HUES48 (cell line): Measurements from ENCODE around the gene KLHL24.
"Not testable (repeated sequence)": the region's sequence is repeated elsewhere in the genome, so short reads cannot be mapped to it uniquely, and the experiment has no call there.

Source experiments
- H3K27ac ChIP-seq: one replicate; pipeline ENCODE4 v1.7.0; 2013; ENCODE audit warnings: low read depth, low read length, inconsistent platforms
- H3K27me3 ChIP-seq: 2 replicates; pipeline ENCODE4 v1.6.1; 2013; ENCODE audit warnings: mild to moderate bottlenecking, low read length; ENCODE audit not compliant: control insufficient read depth, insufficient read depth
- H3K36me3 ChIP-seq: 2 replicates; pipeline ENCODE4 v1.6.1; 2013; ENCODE audit warnings: low read length; ENCODE audit not compliant: control insufficient read depth, insufficient read depth
- H3K4me1 ChIP-seq: 2 replicates; pipeline ENCODE4 v1.6.1; 2013; ENCODE audit warnings: mild to moderate bottlenecking, low read length; ENCODE audit not compliant: control insufficient read depth, insufficient read depth
- H3K4me3 ChIP-seq: 2 replicates; pipeline ENCODE4 v1.5.1; 2013; ENCODE audit warnings: mild to moderate bottlenecking, low read depth, low read length
- H3K9ac ChIP-seq: 2 replicates; pipeline ENCODE4 v1.6.1; 2013; ENCODE audit warnings: mild to moderate bottlenecking, low read depth, low read length, moderate library complexity
- H3K9me3 ChIP-seq: 2 replicates; pipeline ENCODE4 v1.6.1; 2013; ENCODE audit warnings: low read length; ENCODE audit not compliant: control insufficient read depth, insufficient read depth

Gene KLHL24

GRCh38 chr3:183618542-183618941 lies 16.9 kb upstream of the KLHL24 start:
- Histone ChIP-seq H3K36me3 (no peaks in the 10 kb centered on the region), H3K4me1 (peaks cover 21% of the 10 kb centered on the region), H3K4me3 (no peak overlapping the region), H3K27ac (no peak overlapping the region), H3K9me3 (no peaks in the 10 kb centered on the region), H3K9ac (no peak overlapping the region), H3K27me3 (peaks cover 17% of the 10 kb centered on the region)

DNA sequence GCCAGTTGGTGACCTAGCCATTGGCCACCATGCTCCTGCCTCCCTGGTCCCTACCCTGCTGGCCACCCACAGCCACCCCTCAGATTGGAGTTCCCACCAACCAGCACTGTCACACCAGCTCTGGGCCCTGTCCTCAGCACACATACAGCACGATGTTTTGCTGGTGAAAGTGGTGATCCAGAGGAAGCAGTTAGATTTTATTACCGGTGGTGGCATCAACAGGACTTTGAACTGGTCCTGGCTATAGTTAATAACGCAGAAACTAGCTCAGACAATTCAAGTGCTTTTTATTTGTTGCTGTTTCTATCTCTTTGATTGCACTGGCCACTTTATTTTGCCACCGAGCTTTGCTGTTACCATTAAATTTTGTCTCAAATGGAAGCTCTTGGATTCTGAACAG lies 16.4 kb upstream of the KLHL24 start:
- H3K36me3 ChIP-seq = no peaks in the 10 kb centered on the region
- H3K27ac ChIP-seq = no peak overlapping the region
- peaks cover 21% of the 10 kb centered on the region for H3K4me1 ChIP-seq
- no peaks in the 10 kb centered on the region for H3K9me3 ChIP-seq
- peaks cover 17% of the 10 kb centered on the region for H3K27me3 ChIP-seq
- no peak overlapping the region for H3K4me3 ChIP-seq
- no peak overlapping the region for H3K9ac ChIP-seq

DNA sequence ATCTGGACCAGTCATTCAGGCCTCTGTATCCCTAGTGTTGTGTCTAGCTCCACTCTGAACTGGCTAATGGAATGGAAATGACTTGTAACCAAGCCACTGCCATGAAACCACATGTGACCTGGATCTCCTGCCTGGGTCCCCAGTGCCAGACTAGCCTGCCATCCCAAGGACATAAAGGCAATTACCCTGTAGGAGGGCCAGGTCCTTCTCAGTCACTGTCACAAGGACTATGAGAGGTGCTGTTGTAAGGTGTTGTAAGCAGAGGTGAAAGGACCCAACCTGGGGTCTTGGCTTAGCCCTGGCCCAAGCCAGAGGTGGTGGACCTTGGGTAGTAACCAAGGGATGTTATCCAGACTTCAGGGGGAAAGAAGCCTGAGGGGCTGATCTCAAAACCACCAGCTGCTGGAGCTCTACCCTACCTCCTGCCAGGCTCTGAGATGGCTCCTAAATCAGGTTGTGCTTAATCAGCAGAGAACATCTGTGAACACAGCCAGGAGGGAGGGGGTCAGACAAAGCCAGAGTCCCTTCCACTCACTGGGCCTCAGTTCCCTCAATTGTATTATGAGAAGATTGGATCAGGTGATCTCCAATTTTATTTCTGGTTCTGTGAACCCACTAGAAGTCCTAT lies 15.7 kb upstream of the KLHL24 start:
- no peak overlapping the region for H3K9ac ChIP-seq
- H3K27me3 ChIP-seq = peaks cover 17% of the 10 kb centered on the region

DNA sequence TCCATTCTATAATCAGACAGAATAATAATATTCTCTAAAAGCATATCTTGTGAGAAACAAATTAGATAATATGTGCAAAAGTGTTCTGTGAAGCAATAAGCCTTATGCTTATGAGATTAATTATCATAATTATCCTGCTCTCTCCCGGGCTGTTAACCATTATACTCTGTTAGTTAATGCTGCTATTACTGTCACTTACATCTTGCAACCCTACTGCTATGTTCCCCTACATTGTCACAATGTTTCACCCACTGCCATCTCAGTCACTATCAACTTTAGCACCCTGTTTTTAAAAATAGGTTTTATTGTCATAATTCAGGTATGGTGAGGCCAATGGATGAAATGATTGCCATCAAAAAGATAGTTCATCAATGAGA lies 15.2 kb upstream of the KLHL24 start:
- Histone ChIP-seq H3K9me3 (no peaks in the 10 kb centered on the region), H3K27ac (no peak overlapping the region), H3K36me3 (no peaks in the 10 kb centered on the region), H3K4me3 (no peak overlapping the region), H3K4me1 (peaks cover 21% of the 10 kb centered on the region), H3K27me3 (peaks cover 17% of the 10 kb centered on the region), H3K9ac (no peak overlapping the region)

More for the DNA sequence above, 15.7 kb upstream of the KLHL24 start:
- peaks cover 21% of the 10 kb centered on the region for H3K4me1 ChIP-seq
- H3K9me3 ChIP-seq = no peaks in the 10 kb centered on the region
- H3K27ac ChIP-seq = no peak overlapping the region
- no peak overlapping the region for H3K4me3 ChIP-seq
- no peaks in the 10 kb centered on the region for H3K36me3 ChIP-seq

- H3K27me3 ChIP-seq, H3K27ac ChIP-seq, H3K4me1 ChIP-seq, H3K9ac ChIP-seq, H3K9me3 ChIP-seq, H3K4me3 ChIP-seq, H3K36me3 ChIP-seq: not testable (repeated sequence)
Observed at GRCh38 chr3:183622473-183622872, 12.9 kb upstream of the KLHL24 start.

- no peaks in the 10 kb centered on the region for H3K36me3 ChIP-seq
- H3K27ac ChIP-seq = no peak overlapping the region
- no peak overlapping the region for H3K4me3 ChIP-seq
- H3K4me1 ChIP-seq = no peaks in the 10 kb centered on the region
- no peaks in the 10 kb centered on the region for H3K9me3 ChIP-seq
- no peaks in the 10 kb centered on the region for H3K27me3 ChIP-seq
- H3K9ac ChIP-seq = no peak overlapping the region
Observed at GRCh38 chr3:183626877-183627594, 8.4 kb upstream of the KLHL24 start.

GRCh38 chr3:183629546-183630301 lies 5.7 kb upstream of the KLHL24 start:
- no peaks in the 10 kb centered on the region for H3K4me1 ChIP-seq
- no peak overlapping the region for H3K9ac ChIP-seq
- no peaks in the 10 kb centered on the region for H3K9me3 ChIP-seq
- no peaks in the 10 kb centered on the region for H3K27me3 ChIP-seq
- H3K36me3 ChIP-seq = no peaks in the 10 kb centered on the region
- H3K27ac ChIP-seq = no peak overlapping the region
- H3K4me3 ChIP-seq = no peak overlapping the region

GRCh38 chr3:183631715-183632114 lies 3.7 kb upstream of the KLHL24 start:
- Histone ChIP-seq H3K27me3 (no peaks in the 10 kb centered on the region), H3K27ac (no peak overlapping the region), H3K9ac (no peak overlapping the region), H3K9me3 (no peaks in the 10 kb centered on the region), H3K4me1 (0 out of 2 replicates have a peak, but pooled peaks cover 3% of the 10 kb centered on the region), H3K4me3 (no peak overlapping the region), H3K36me3 (no peaks in the 10 kb centered on the region)

DNA sequence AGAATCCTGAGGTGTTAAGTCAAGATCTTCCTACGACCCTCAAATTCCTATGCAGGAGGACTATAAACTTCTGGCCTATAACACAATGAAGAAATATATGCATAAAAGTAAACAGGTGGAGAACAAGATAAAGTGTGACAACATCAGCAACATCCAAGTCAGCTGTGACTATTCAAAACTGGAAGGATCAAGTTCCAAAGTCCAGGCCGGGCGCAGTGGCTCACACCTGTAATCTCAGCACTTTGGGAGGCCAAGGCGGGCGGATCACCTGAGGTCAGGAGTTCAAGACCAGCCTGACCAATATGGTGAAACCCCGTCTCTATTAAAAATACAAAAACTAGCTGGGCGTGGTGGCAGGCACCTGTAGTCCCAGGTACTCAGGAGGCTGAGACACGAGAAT lies 2.7 kb upstream of the KLHL24 start:
- H3K4me1 ChIP-seq = peaks cover 10% of the 10 kb centered on the region; the same call in 1 of the 2 replicates
- not testable (repeated sequence) for H3K9me3 ChIP-seq, H3K4me3 ChIP-seq, H3K36me3 ChIP-seq, H3K27me3 ChIP-seq, H3K9ac ChIP-seq, H3K27ac ChIP-seq

DNA sequence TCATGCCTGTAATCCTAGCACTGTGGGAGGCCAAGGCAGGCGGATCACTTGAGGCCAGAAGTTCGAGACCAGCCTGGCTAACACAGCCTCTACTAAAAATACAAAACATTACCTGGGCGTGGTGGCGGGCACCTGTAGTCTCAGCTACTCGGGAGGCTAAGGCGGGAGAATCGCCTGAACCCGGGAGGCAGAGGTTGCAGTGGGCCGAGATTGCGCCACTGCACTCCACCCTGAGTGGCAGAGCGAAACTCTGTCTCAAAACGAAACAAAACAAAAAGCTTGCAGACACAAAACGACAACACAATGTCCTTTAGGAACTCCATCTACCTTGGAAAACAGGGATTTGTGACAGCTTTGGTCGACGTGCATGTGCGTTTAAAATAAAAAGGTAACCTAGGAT lies 716 bp upstream of the KLHL24 start:
- H3K4me1 ChIP-seq = peaks cover 10% of the 10 kb centered on the region; the same call in 1 of the 2 replicates
- peak overlapping the region; percentile 90; the same call in 1 of the 2 replicates for H3K9ac ChIP-seq
- no peaks in the 10 kb centered on the region for H3K36me3 ChIP-seq
- no peak overlapping the region for H3K27ac ChIP-seq
- H3K4me3 ChIP-seq = peak overlapping the region; percentile 88
- H3K9me3 ChIP-seq = no peaks in the 10 kb centered on the region
- no peaks in the 10 kb centered on the region for H3K27me3 ChIP-seq

GRCh38 chr3:183635107-183635430 lies 354 bp upstream of the KLHL24 start:
- no peaks in the 10 kb centered on the region for H3K27me3 ChIP-seq
- peaks cover 10% of the 10 kb centered on the region; the same call in 1 of the 2 replicates for H3K4me1 ChIP-seq
- no peak overlapping the region for H3K27ac ChIP-seq
- H3K4me3 ChIP-seq = peak overlapping the region; percentile 88
- H3K9me3 ChIP-seq = no peaks in the 10 kb centered on the region
- H3K36me3 ChIP-seq = no peaks in the 10 kb centered on the region
- H3K9ac ChIP-seq = peak overlapping the region; percentile 90
